ENCODE results near the gene WWOX.

DNA sequence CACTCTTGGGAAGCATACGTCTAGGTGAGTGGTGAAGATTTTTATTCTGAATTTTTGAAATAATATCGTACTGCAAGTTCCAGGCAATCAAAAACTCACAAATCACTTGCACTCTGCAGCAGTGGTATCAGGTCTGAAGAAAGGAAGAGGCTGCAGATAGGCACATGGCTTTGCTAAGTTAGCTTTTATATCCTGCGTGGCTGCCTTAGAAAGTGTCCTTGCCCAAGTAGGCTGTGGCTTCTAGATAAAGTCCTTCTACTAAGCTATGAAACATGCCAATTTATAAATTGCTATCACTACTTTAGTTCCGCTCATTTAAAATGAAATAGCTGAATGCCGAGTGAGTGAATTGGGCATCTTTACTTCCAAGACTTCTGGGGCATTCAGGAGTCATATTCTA is 17.9 kb downstream of the WWOX start:
- TF ChIP-seq, protein P1, sequence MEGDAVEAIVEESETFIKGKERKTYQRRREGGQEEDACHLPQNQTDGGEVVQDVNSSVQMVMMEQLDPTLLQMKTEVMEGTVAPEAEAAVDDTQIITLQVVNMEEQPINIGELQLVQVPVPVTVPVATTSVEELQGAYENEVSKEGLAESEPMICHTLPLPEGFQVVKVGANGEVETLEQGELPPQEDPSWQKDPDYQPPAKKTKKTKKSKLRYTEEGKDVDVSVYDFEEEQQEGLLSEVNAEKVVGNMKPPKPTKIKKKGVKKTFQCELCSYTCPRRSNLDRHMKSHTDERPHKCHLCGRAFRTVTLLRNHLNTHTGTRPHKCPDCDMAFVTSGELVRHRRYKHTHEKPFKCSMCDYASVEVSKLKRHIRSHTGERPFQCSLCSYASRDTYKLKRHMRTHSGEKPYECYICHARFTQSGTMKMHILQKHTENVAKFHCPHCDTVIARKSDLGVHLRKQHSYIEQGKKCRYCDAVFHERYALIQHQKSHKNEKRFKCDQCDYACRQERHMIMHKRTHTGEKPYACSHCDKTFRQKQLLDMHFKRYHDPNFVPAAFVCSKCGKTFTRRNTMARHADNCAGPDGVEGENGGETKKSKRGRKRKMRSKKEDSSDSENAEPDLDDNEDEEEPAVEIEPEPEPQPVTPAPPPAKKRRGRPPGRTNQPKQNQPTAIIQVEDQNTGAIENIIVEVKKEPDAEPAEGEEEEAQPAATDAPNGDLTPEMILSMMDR (conservative IDR thresholded peaks at IDR 0.05 in 1 of 2, IDR thresholded peaks at IDR 0.05 in 1 of 2; ENCODE audit: extremely low read depth in 1 of 2, insufficient read depth in 1 of 2, low read depth in 1 of 2, low read length in 2 of 2) = no peak
- no peak for TF ChIP-seq EZH2 (IDR thresholded peaks at IDR 0.05; ENCODE audit: borderline replicate concordance, low read length)

Data from mammary epithelial cell (primary cell).